Sigmoid colon (tissue), 4 donors: ENCODE measurements around the gene SMAP2.

ENCODE experiments used
- CTCF ChIP-seq, 4 experiments: fragments of 450-650 bp in 3 of 4; fragments of 200-600 bp in 1 of 4; IDR thresholded peaks; one replicate each; pipeline ENCODE4 v1.5.1; 2016 to 2019; ENCODE audit warnings: antibody characterized with exemption in 4 of 4, mild to moderate bottlenecking in 3 of 4, moderate library complexity in 2 of 4
- EP300 ChIP-seq, 4 donors: sonication (generic); formaldehyde crosslinking; IDR thresholded peaks; one replicate each; pipeline ENCODE4 v1.6.1; 2017; ENCODE audit warnings: antibody characterized with exemption in 4 of 4
- POLR2A ChIP-seq, 2 donors: fragments of 450-650 bp; IDR thresholded peaks; one replicate each; pipeline ENCODE4 v1.6.1; 2016; ENCODE audit warnings: antibody characterized with exemption in 2 of 2, mild to moderate bottlenecking in 2 of 2, moderate library complexity in 2 of 2
- POLR2AphosphoS5 ChIP-seq, 4 donors: sonication (generic); formaldehyde crosslinking; IDR thresholded peaks; one replicate each; pipeline ENCODE4 v1.6.1; 2017; ENCODE audit warnings: antibody characterized with exemption in 4 of 4

- TF ChIP-seq EP300 (IDR thresholded peaks at IDR 0.05) (no peak), CTCF (IDR thresholded peaks at IDR 0.05) (no peak), POLR2AphosphoS5 (IDR thresholded peaks at IDR 0.05) (no peak), POLR2A (IDR thresholded peaks at IDR 0.05) (no peak)
These were observed 12.3 kb upstream of the SMAP2 start for GRCh38 chr1:40361201-40361600.
